ENCODE measurements around the gene C2orf74. TPM values are rescaled to one million over a fixed set of nuclear protein-coding genes. Genes with fewer than 3 reads are reported as not detected.

Gene C2orf74
- total RNA-seq, 1 donor from 2014 or later: 9.0 TPM

- no peak overlapping the region for H3K27ac Mint-ChIP-seq (ENCODE audit: unreplicated experiment)
- peaks cover 6% of the 10 kb centered on the region for H3K9me3 Mint-ChIP-seq
- peaks cover 2% of the 10 kb centered on the region for H3K27me3 Mint-ChIP-seq (ENCODE audit: low read depth)
- no peak for DNase-seq (ENCODE audit: low read depth, low spot score)
- peaks cover 19% of the 10 kb centered on the region for H3K36me3 Mint-ChIP-seq (ENCODE audit: low read depth)
- H3K4me1 Mint-ChIP-seq: peaks cover 53% of the 10 kb centered on the region
- TF ChIP-seq CTCF (conservative IDR thresholded peaks at IDR 0.05): no peak
- H3K4me3 Mint-ChIP-seq: peak overlapping the region; percentile 81
Measured at GRCh38 chr2:61178603-61179545, 16.9 kb downstream of the C2orf74 start.

GRCh38 chr2:61179701-61180639, 18.0 kb downstream of the C2orf74 start:
- Mint-ChIP-seq H3K27ac (ENCODE audit: unreplicated experiment) (peak overlapping the region; percentile 80), H3K9me3 (peaks cover 7% of the 10 kb centered on the region), H3K4me1 (peaks cover 57% of the 10 kb centered on the region), H3K36me3 (ENCODE audit: low read depth) (peaks cover 25% of the 10 kb centered on the region), H3K4me3 (peak overlapping the region; percentile 81), H3K27me3 (ENCODE audit: low read depth) (peaks cover 2% of the 10 kb centered on the region)
- no peak for TF ChIP-seq CTCF (conservative IDR thresholded peaks at IDR 0.05)
- DNase-seq (ENCODE audit: low read depth, low spot score): no peak

GRCh38 chr2:61180686-61181085, 18.7 kb downstream of the C2orf74 start:
- Mint-ChIP-seq H3K27ac (ENCODE audit: unreplicated experiment) (peak overlapping the region; percentile 80), H3K9me3 (peaks cover 7% of the 10 kb centered on the region), H3K4me3 (peak overlapping the region; percentile 81), H3K4me1 (peaks cover 63% of the 10 kb centered on the region), H3K27me3 (ENCODE audit: low read depth) (peaks cover 2% of the 10 kb centered on the region), H3K36me3 (ENCODE audit: low read depth) (peaks cover 31% of the 10 kb centered on the region)
- DNase-seq (ENCODE audit: low read depth, low spot score): no peak
- TF ChIP-seq CTCF (conservative IDR thresholded peaks at IDR 0.05): no peak

GRCh38 chr2:61181382-61182058, 19.5 kb downstream of the C2orf74 start:
- H3K36me3 Mint-ChIP-seq (ENCODE audit: low read depth): peaks cover 35% of the 10 kb centered on the region
- TF ChIP-seq CTCF (conservative IDR thresholded peaks at IDR 0.05): no peak
- H3K4me3 Mint-ChIP-seq: peak overlapping the region; percentile 81
- peaks cover 59% of the 10 kb centered on the region for H3K4me1 Mint-ChIP-seq
- peaks cover 4% of the 10 kb centered on the region for H3K9me3 Mint-ChIP-seq
- H3K27ac Mint-ChIP-seq (ENCODE audit: unreplicated experiment): peak overlapping the region; percentile 29
- H3K27me3 Mint-ChIP-seq (ENCODE audit: low read depth): peaks cover under 1% of the 10 kb centered on the region
- DNase-seq (ENCODE audit: low read depth, low spot score): no peak

GRCh38 chr2:61182059-61182383, 20.0 kb downstream of the C2orf74 start:
- Mint-ChIP-seq H3K27me3 (ENCODE audit: low read depth) (no peaks in the 10 kb centered on the region), H3K4me3 (peak overlapping the region; percentile 81), H3K4me1 (peaks cover 55% of the 10 kb centered on the region), H3K36me3 (ENCODE audit: low read depth) (peaks cover 37% of the 10 kb centered on the region), H3K27ac (ENCODE audit: unreplicated experiment) (no peak overlapping the region), H3K9me3 (peaks cover 4% of the 10 kb centered on the region)
- no peak for DNase-seq (ENCODE audit: low read depth, low spot score)
- no peak for TF ChIP-seq CTCF (conservative IDR thresholded peaks at IDR 0.05)
